Nephron progenitor cell (in vitro differentiated cells): ENCODE data around the gene STN1.

Experiments
- DNase-seq: peaks from one replicate; pipeline ENCODE4 v3.0.0; 2021
- H3K27ac Mint-ChIP-seq: 2 replicates; pipeline ENCODE4 v1.8.0; 2021; ENCODE audit warnings: mild to moderate bottlenecking, moderate library complexity, mixed read lengths
- H3K27me3 Mint-ChIP-seq: 2 replicates; pipeline ENCODE4 v1.8.0; 2021; ENCODE audit warnings: mild to moderate bottlenecking, low read depth, mixed read lengths; ENCODE audit not compliant: poor library complexity
- H3K36me3 Mint-ChIP-seq: 2 replicates; pipeline ENCODE4 v1.8.0; 2021; ENCODE audit warnings: low read depth, mixed read lengths
- H3K4me1 Mint-ChIP-seq: 2 replicates; pipeline ENCODE4 v1.8.0; 2021; ENCODE audit warnings: mixed read lengths
- H3K4me3 Mint-ChIP-seq: 2 replicates; pipeline ENCODE4 v1.8.0; 2021; ENCODE audit warnings: mild to moderate bottlenecking, moderate library complexity, mixed read lengths
- H3K9me3 Mint-ChIP-seq: 2 replicates; pipeline ENCODE4 v1.8.0; 2021; ENCODE audit warnings: mild to moderate bottlenecking, moderate library complexity, mixed read lengths
- CTCF ChIP-seq: fragments of 200-600 bp; sonication (generic); IDR thresholded peaks from 2 replicates; pipeline ENCODE4 v1.5.0; 2021; ENCODE audit warnings: antibody characterized with exemption

Gene STN1

GRCh38 chr10:103855852-103856796, 61.9 kb downstream of the STN1 start:
- TF ChIP-seq CTCF: no peak
- H3K4me1 Mint-ChIP-seq: peaks cover 70% of the 10 kb centered on the region

GRCh38 chr10:103855424-103855823, 62.6 kb downstream of the STN1 start, which contains the start of gene SH3PXD2A:
Gene SH3PXD2A (minus strand): TSS chr10:103855576. CDS start chr10:103855266, 310 bp downstream.
- Mint-ChIP-seq H3K27me3 (peaks cover 23% of the 10 kb centered on the region), H3K36me3 (no peaks in the 10 kb centered on the region), H3K4me3 (peak within 1 kb of the TSS; percentile 89), H3K9me3 (no peaks in the 10 kb centered on the region), H3K27ac (peak within 1 kb of the TSS; percentile 53), H3K4me1 (peaks cover 77% of the 10 kb centered on the region)
- TF ChIP-seq CTCF: no peak
- peak; percentile 78 for DNase-seq

More at GRCh38 chr10:103855852-103856796, 61.9 kb downstream of the STN1 start:
- DNase-seq: peak; percentile 21
- Mint-ChIP-seq H3K4me3 (peak overlapping the region; percentile 83), H3K9me3 (no peaks in the 10 kb centered on the region), H3K27me3 (peaks cover 27% of the 10 kb centered on the region), H3K27ac (no peak overlapping the region), H3K36me3 (no peaks in the 10 kb centered on the region)

GRCh38 chr10:103854686-103855391, 63.1 kb downstream of the STN1 start:
- Mint-ChIP-seq H3K27me3 (peaks cover 20% of the 10 kb centered on the region), H3K9me3 (no peaks in the 10 kb centered on the region), H3K4me3 (peak overlapping the region; percentile 89), H3K27ac (peak overlapping the region; percentile 53), H3K4me1 (peaks cover 82% of the 10 kb centered on the region), H3K36me3 (no peaks in the 10 kb centered on the region)
- DNase-seq: peak; percentile 64
- TF ChIP-seq CTCF: no peak

- H3K36me3 Mint-ChIP-seq: no peaks in the 10 kb centered on the region
- H3K4me3 Mint-ChIP-seq: peak overlapping the region; percentile 89
- TF ChIP-seq CTCF: no peak
- peak overlapping the region; percentile 53 for H3K27ac Mint-ChIP-seq
- H3K4me1 Mint-ChIP-seq: peaks cover 82% of the 10 kb centered on the region
- H3K27me3 Mint-ChIP-seq: peaks cover 15% of the 10 kb centered on the region
- H3K9me3 Mint-ChIP-seq: no peaks in the 10 kb centered on the region
- DNase-seq: peak; percentile 66
These were observed 63.7 kb downstream of the STN1 start for GRCh38 chr10:103854265-103854685.

- no peak for DNase-seq
- no peak for TF ChIP-seq CTCF
- Mint-ChIP-seq H3K4me3 (peak overlapping the region; percentile 89), H3K9me3 (no peaks in the 10 kb centered on the region), H3K4me1 (peaks cover 81% of the 10 kb centered on the region), H3K27me3 (peaks cover 11% of the 10 kb centered on the region), H3K36me3 (no peaks in the 10 kb centered on the region), H3K27ac (peak overlapping the region; percentile 53)
These were observed 64.3 kb downstream of the STN1 start for GRCh38 chr10:103853428-103854264.
